Peyer's patch (tissue), 4 donors: ENCODE measurements around the gene PDZD4. TPM values are rescaled to one million over a fixed set of nuclear protein-coding genes. Genes with fewer than 3 reads are reported as not detected.

ENCODE experiments used
- DNase-seq, 3 donors: peaks; one replicate each; pipeline ENCODE4 v3.0.0-alpha.2; 2017 to 2019
- H3K27ac ChIP-seq, 4 donors: fragments of 200-600 bp; sonication (generic); one replicate each; pipeline ENCODE4 v1.5.1; 2016 to 2019
- H3K27me3 ChIP-seq, 2 donors: fragments of 200-600 bp; sonication (generic); one replicate each; pipeline ENCODE4 v1.5.1; 2019
- H3K36me3 ChIP-seq, 3 donors: fragments of 200-600 bp; sonication (generic); one replicate each; pipeline ENCODE4 v1.5.1; 2016 to 2019
- H3K4me1 ChIP-seq, 4 donors: fragments of 200-600 bp; sonication (generic); one replicate each; pipeline ENCODE4 v1.5.1; 2016 to 2019
- H3K4me3 ChIP-seq, 4 donors: fragments of 200-600 bp; sonication (generic); 1 replicate in 3 of 4; 2 replicates in 1 of 4; pipeline ENCODE4 v1.5.1; 2016 to 2019; ENCODE audit warnings: mild to moderate bottlenecking in 1 of 4
- H3K9me3 ChIP-seq, 4 donors: fragments of 200-600 bp; sonication (generic); one replicate each; pipeline ENCODE4 v1.5.1; 2016 to 2019; ENCODE audit warnings: mild to moderate bottlenecking in 1 of 4
- CTCF ChIP-seq, 6 experiments: fragments of 450-650 bp in 4 of 6; fragments of 200-600 bp in 2 of 6; sonication (generic) in 1 of 6; IDR thresholded peaks; one replicate each; pipeline ENCODE4 v1.5.1; 2017 to 2019; ENCODE audit warnings: antibody characterized with exemption in 6 of 6, mild to moderate bottlenecking in 3 of 6, moderate library complexity in 1 of 6
- POLR2A ChIP-seq, 2 donors: fragments of 450-650 bp; IDR thresholded peaks; one replicate each; pipeline ENCODE4 v1.5.1; 2017; ENCODE audit warnings: antibody characterized with exemption in 2 of 2, mild to moderate bottlenecking in 2 of 2, moderate library complexity in 2 of 2
- total RNA-seq, 4 donors: library from RNA; depleted of rRNA; stranded (reverse); fragments of >200 nt; gene quantifications; one replicate each; pipeline ENCODE4 v1.1.0, GENCODE V29; 2016

The PDZD4 gene
- total RNA-seq, 4 donors from 2014 or later = 1.2 to 8.3 (median 2.4) TPM

- Histone ChIP-seq H3K4me1 (no peaks in the 10 kb centered on the region), H3K4me3 (no peak overlapping the region), H3K9me3 (no peaks in the 10 kb centered on the region), H3K36me3 (no peaks in the 10 kb centered on the region), H3K27me3 (no peaks in the 10 kb centered on the region), H3K27ac (no peak overlapping the region)
- no peak for DNase-seq
- TF ChIP-seq CTCF (IDR thresholded peaks at IDR 0.05) (no peak), POLR2A (IDR thresholded peaks at IDR 0.05) (no peak)
Observed at GRCh38 chrX:153871946-153872878, 41.9 kb upstream of the PDZD4 start.

GRCh38 chrX:153871451-153871850, 41.1 kb upstream of the PDZD4 start:
- Histone ChIP-seq H3K27ac (no peak overlapping the region), H3K36me3 (no peaks in the 10 kb centered on the region), H3K4me1 (no peaks in the 10 kb centered on the region), H3K27me3 (no peaks in the 10 kb centered on the region), H3K4me3 (no peak overlapping the region), H3K9me3 (no peaks in the 10 kb centered on the region)
- no peak for DNase-seq
- no peak for TF ChIP-seq CTCF (IDR thresholded peaks at IDR 0.05)
- TF ChIP-seq POLR2A (IDR thresholded peaks at IDR 0.05) = no peak

- Histone ChIP-seq H3K9me3 (no peaks in the 10 kb centered on the region), H3K36me3 (no peaks in the 10 kb centered on the region), H3K27me3 (no peaks in the 10 kb centered on the region), H3K27ac (no peak overlapping the region), H3K4me3 (no peak overlapping the region), H3K4me1 (no peaks in the 10 kb centered on the region)
- DNase-seq = no peak
- TF ChIP-seq POLR2A (IDR thresholded peaks at IDR 0.05) (no peak), CTCF (IDR thresholded peaks at IDR 0.05) (no peak)
Observed at GRCh38 chrX:153870791-153871360, 40.5 kb upstream of the PDZD4 start.

- H3K9me3 ChIP-seq = no peaks in the 10 kb centered on the region
- H3K27me3 ChIP-seq = no peaks in the 10 kb centered on the region
- DNase-seq = no peak
- no peaks in the 10 kb centered on the region for H3K36me3 ChIP-seq
- TF ChIP-seq CTCF (IDR thresholded peaks at IDR 0.05) = no peak
- no peak for TF ChIP-seq POLR2A (IDR thresholded peaks at IDR 0.05)
- H3K4me1 ChIP-seq = no peaks in the 10 kb centered on the region
- no peak overlapping the region for H3K27ac ChIP-seq
- H3K4me3 ChIP-seq = no peak overlapping the region
Observed at GRCh38 chrX:153870288-153870690, 39.9 kb upstream of the PDZD4 start.

GRCh38 chrX:153869473-153870287, 39.3 kb upstream of the PDZD4 start:
- Histone ChIP-seq H3K9me3 (no peaks in the 10 kb centered on the region), H3K27ac (no peak overlapping the region), H3K4me1 (no peaks in the 10 kb centered on the region), H3K27me3 (no peaks in the 10 kb centered on the region), H3K36me3 (no peaks in the 10 kb centered on the region), H3K4me3 (no peak overlapping the region)
- no peak for DNase-seq
- TF ChIP-seq CTCF (IDR thresholded peaks at IDR 0.05) = no peak
- no peak for TF ChIP-seq POLR2A (IDR thresholded peaks at IDR 0.05)
